ENCODE measurements around the gene REPS2. TPM values are rescaled to one million over a fixed set of nuclear protein-coding genes. Genes with fewer than 3 reads are reported as not detected.

The REPS2 gene
- total RNA-seq, 1 donor, result 1.7 TPM

DNA sequence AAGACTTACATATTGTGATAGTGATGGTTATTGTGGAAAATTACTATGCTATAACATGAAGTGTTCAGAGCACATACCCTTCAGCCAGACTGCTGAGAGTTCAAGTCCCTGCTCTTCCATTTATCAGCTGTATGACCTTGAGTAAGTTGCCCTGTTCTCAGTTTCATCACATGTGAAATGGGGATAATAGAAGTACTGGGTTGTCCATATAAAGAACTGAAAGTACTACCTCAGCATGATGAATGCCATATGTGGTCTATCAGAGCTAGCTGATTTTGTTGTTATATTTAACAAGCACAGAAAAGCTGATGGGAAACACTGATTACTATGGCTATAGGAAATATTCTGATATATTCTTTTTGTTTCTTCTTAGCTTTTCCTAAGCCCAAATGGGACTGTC is 115.6 kb downstream of the REPS2 start:
- DNase-seq (ENCODE audit: low read depth), result no peak
- H3K4me3 ChIP-seq (ENCODE audit: low read depth, low read length), result no peak overlapping the region
- TF ChIP-seq, protein P1, sequence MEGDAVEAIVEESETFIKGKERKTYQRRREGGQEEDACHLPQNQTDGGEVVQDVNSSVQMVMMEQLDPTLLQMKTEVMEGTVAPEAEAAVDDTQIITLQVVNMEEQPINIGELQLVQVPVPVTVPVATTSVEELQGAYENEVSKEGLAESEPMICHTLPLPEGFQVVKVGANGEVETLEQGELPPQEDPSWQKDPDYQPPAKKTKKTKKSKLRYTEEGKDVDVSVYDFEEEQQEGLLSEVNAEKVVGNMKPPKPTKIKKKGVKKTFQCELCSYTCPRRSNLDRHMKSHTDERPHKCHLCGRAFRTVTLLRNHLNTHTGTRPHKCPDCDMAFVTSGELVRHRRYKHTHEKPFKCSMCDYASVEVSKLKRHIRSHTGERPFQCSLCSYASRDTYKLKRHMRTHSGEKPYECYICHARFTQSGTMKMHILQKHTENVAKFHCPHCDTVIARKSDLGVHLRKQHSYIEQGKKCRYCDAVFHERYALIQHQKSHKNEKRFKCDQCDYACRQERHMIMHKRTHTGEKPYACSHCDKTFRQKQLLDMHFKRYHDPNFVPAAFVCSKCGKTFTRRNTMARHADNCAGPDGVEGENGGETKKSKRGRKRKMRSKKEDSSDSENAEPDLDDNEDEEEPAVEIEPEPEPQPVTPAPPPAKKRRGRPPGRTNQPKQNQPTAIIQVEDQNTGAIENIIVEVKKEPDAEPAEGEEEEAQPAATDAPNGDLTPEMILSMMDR (IDR thresholded peaks at IDR 0.05; ENCODE audit: insufficient read depth, low read length), result no peak

DNA sequence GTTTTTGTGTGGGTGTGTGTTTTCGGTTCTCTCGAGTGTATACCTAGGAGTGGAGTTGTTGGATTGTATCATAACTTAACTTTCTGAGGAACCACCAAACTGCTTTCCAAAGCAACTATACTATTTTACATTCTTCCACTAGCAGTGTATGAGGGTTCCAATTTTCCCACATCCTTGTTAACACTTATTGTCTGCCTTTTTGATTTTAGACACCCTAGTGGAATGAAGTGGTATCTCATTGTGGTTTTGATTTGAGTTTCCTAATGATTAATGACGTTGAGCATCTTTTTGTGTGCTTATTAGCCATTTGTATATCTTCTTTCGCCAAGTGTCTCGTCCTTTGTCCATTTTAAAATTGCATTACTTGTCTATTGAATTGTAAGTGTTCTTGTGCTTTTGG is 118.6 kb downstream of the REPS2 start:
- TF ChIP-seq, protein P1 (IDR thresholded peaks at IDR 0.05; ENCODE audit: insufficient read depth, low read length), result peak; percentile 25
- H3K4me3 ChIP-seq (ENCODE audit: low read depth, low read length), result no peak overlapping the region
- DNase-seq (ENCODE audit: low read depth), result no peak

DNA sequence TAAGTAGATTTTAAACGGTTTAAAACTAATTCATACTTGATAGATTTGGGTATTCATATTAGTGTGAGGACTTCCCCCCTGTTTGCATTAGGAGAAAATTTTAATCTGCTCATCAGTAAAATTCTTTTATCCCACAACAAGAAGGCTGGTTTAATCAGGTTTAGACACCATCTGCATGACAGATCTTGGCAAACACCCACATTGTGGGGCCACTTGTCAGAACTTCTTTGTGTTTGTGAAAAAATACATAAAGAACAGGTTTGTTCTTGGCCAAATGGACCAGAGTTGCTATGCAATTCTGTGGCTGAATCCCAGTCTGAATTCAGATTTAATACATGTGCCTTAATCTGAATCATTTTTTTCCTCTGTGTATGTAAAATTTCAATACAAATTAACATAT is 121.1 kb downstream of the REPS2 start:
- TF ChIP-seq, protein P1 (IDR thresholded peaks at IDR 0.05; ENCODE audit: insufficient read depth, low read length), result no peak
- H3K4me3 ChIP-seq (ENCODE audit: low read depth, low read length), result no peak overlapping the region
- no peak for DNase-seq (ENCODE audit: low read depth)

DNA sequence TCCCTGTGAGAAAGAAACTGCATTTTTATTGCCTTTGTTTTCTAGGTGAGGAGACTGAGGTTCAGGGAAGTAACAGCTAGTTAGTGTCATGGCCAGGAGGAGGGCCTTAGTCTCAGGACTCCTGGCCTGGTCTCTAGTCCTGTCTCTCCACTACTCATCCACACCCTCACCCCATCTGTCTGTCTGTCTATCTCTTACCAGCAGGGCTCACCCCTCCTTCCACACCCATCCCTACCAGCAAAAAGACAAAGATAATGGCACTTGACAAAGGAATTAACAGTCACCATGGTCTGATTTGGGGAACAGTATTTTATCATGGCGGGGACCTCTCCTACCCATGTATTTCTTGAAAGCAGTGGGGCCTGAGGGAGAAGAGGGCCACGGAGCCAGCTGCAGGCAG is 125.8 kb downstream of the REPS2 start:
- TF ChIP-seq, protein P1 (IDR thresholded peaks at IDR 0.05; ENCODE audit: insufficient read depth, low read length), result no peak
- no peak overlapping the region for H3K4me3 ChIP-seq (ENCODE audit: low read depth, low read length)
- no peak for DNase-seq (ENCODE audit: low read depth)

DNA sequence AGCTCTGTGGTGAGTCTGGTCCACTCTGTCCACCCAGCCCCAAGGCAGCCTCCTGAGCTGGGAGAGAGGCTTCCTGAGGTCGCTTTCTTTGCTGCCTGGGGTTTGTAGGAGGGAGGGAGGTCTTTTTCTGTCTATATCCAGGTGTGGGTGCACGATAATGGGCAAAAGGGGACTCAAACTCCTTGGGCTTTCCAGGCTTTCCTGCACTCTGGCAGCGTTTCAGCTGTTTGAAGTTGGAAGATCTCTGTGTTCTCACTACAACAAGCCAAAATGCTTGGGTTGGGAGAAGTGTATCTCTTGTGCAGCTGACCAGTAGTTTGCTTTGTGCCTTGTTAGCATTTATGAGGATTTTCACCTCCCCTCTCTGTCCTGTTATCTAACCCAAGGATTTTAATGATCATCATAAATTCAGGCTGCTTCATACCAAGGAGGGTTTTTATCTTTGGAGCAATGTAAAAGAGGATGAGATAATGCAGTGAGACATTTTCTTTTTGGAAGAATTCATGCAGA is 126.3 kb downstream of the REPS2 start:
- no peak overlapping the region for H3K4me3 ChIP-seq (ENCODE audit: low read depth, low read length)
- no peak for DNase-seq (ENCODE audit: low read depth)
- TF ChIP-seq, protein P1 (IDR thresholded peaks at IDR 0.05; ENCODE audit: insufficient read depth, low read length), result no peak

DNA sequence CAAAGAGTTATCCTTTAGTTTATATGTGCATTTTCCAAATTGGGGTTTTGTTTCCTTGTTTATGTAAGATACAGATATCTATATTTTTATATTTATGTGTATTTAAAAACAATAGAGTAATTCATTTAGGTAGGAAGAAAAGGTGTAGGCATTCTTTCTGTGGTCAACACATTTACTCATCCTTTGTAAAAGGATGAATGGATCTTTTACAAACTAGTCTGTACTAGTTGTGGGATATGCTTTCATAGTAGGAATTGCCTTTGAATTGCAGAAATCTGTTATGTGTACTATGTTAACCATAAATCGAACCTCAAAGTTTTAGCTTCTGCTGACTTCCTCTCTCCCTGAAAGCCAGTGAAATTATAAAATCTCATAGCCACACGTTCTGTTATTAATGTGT is 128.5 kb downstream of the REPS2 start:
- no peak overlapping the region for H3K4me3 ChIP-seq (ENCODE audit: low read depth, low read length)
- TF ChIP-seq, protein P1 (IDR thresholded peaks at IDR 0.05; ENCODE audit: insufficient read depth, low read length), result no peak
- no peak for DNase-seq (ENCODE audit: low read depth)

DNA sequence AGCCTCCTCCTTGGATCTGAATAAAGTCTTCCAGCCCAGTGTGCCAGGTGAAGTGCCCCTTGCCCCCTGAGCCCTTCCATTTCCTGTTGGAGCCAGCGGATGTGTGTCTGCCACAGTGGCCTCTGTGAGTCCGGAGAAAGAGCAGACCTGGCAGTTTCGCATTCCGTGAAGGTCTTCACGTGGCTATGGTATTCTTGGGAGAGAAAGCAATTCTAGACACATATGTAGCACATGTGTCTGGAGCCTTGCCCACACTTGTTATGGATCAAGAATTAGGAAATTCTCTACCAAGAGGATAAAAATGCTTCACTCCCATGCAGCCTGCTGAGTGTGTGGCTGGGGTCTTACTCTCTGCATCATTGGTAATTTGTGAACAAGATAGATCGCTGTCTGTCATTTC is 130.9 kb downstream of the REPS2 start:
- H3K4me3 ChIP-seq (ENCODE audit: low read depth, low read length), result no peak overlapping the region
- TF ChIP-seq, protein P1 (IDR thresholded peaks at IDR 0.05; ENCODE audit: insufficient read depth, low read length), result no peak
- DNase-seq (ENCODE audit: low read depth), result no peak

All from fibroblast of the aortic adventitia (primary cell).